Smooth muscle cell (in vitro differentiated cells): ENCODE measurements around the gene ADARB2. TPM values are rescaled to one million over a fixed set of nuclear protein-coding genes. Genes with fewer than 3 reads are reported as not detected.

Experiments used
- DNase-seq: peaks from one replicate; lab custom pipeline; 2025; ENCODE audit not compliant: unreplicated experiment; lab: John Stamatoyannopoulos, UW
- H2AFZ ChIP-seq: fragments of 200-600 bp; sonication (generic); 2 replicates; pipeline ENCODE4 v1.6.0; 2016; ENCODE audit warnings: antibody characterized with exemption, low read depth, mild to moderate bottlenecking
- H3F3A ChIP-seq: fragments of 200-600 bp; sonication (generic); 2 replicates; pipeline ENCODE4 v1.6.0; 2017; ENCODE audit warnings: antibody characterized with exemption, low read depth
- H3K27ac ChIP-seq: fragments of 200-600 bp; sonication (generic); 2 replicates; pipeline ENCODE4 v1.5.1; 2016; ENCODE audit warnings: low read depth, mild to moderate bottlenecking
- H3K27me3 ChIP-seq: fragments of 200-600 bp; sonication (generic); 2 replicates; pipeline ENCODE4 v1.6.1; 2016; ENCODE audit warnings: low read depth, mild to moderate bottlenecking
- H3K36me3 ChIP-seq: fragments of 200-600 bp; sonication (generic); 2 replicates; pipeline ENCODE4 v1.5.1; 2016; ENCODE audit warnings: low read depth
- H3K4me1 ChIP-seq: fragments of 200-600 bp; sonication (generic); 2 replicates; pipeline ENCODE4 v1.5.1; 2016; ENCODE audit warnings: low read depth
- H3K4me2 ChIP-seq: fragments of 200-600 bp; sonication (generic); 2 replicates; pipeline ENCODE4 v1.6.0; 2016; ENCODE audit warnings: mild to moderate bottlenecking
- H3K4me3 ChIP-seq: fragments of 200-600 bp; sonication (generic); 2 replicates; pipeline ENCODE4 v1.5.1; 2016; ENCODE audit warnings: mild to moderate bottlenecking
- H3K79me2 ChIP-seq: fragments of 200-600 bp; sonication (generic); 2 replicates; pipeline ENCODE4 v1.6.0; 2016; ENCODE audit warnings: low read depth, mild to moderate bottlenecking
- H3K9ac ChIP-seq: fragments of 200-600 bp; sonication (generic); 2 replicates; pipeline ENCODE4 v1.6.0; 2016; ENCODE audit warnings: low read depth
- H3K9me3 ChIP-seq: fragments of 200-600 bp; sonication (generic); replicated peaks from 2 replicates; pipeline ENCODE4 v1.5.1; 2016; ENCODE audit warnings: low read depth
- H4K20me1 ChIP-seq: fragments of 200-600 bp; sonication (generic); 2 replicates; pipeline ENCODE4 v1.6.0; 2016; ENCODE audit warnings: low read depth
- WGBS: methylation state at CpG from one replicate; pipeline ENCODE4 v1.1.7; 2016; ENCODE audit warnings: low lambda C conversion rate; 5-methylcytosine and 5-hydroxymethylcytosine counted together
- polyA plus RNA-seq: library from polyadenylated mRNA; unstranded; fragments of >200 nt; fragmentation: Nextera tagmentation; extraction: Ambion mirVana; gene quantifications from 2 replicates; pipeline ENCODE4 v1.2.1, GENCODE V29; 2016
- total RNA-seq: library from RNA; depleted of rRNA; stranded (reverse); fragments of >200 nt; gene quantifications from 2 replicates; pipeline ENCODE4 v1.2.3, GENCODE V29; 2014
- TF ChIP-seq, protein P1 (sequence below): fragments of 200-600 bp; sonication (generic); IDR thresholded peaks from 2 replicates; pipeline ENCODE4 v1.5.1; 2017; ENCODE audit warnings: borderline replicate concordance, mild to moderate bottlenecking, antibody characterized with exemption; ENCODE audit not compliant: insufficient read depth, poor library complexity, severe bottlenecking

The ADARB2 gene
- total and polyA plus RNA-seq, 2 experiments from 2014 or later = 0.13 to 0.39 TPM

- H3K79me2 ChIP-seq = no peaks in the 10 kb centered on the region
- TF ChIP-seq, protein P1, sequence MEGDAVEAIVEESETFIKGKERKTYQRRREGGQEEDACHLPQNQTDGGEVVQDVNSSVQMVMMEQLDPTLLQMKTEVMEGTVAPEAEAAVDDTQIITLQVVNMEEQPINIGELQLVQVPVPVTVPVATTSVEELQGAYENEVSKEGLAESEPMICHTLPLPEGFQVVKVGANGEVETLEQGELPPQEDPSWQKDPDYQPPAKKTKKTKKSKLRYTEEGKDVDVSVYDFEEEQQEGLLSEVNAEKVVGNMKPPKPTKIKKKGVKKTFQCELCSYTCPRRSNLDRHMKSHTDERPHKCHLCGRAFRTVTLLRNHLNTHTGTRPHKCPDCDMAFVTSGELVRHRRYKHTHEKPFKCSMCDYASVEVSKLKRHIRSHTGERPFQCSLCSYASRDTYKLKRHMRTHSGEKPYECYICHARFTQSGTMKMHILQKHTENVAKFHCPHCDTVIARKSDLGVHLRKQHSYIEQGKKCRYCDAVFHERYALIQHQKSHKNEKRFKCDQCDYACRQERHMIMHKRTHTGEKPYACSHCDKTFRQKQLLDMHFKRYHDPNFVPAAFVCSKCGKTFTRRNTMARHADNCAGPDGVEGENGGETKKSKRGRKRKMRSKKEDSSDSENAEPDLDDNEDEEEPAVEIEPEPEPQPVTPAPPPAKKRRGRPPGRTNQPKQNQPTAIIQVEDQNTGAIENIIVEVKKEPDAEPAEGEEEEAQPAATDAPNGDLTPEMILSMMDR = no peak
These were observed 192.4 kb downstream of the ADARB2 start for GRCh38 chr10:1544929-1545328.

DNA sequence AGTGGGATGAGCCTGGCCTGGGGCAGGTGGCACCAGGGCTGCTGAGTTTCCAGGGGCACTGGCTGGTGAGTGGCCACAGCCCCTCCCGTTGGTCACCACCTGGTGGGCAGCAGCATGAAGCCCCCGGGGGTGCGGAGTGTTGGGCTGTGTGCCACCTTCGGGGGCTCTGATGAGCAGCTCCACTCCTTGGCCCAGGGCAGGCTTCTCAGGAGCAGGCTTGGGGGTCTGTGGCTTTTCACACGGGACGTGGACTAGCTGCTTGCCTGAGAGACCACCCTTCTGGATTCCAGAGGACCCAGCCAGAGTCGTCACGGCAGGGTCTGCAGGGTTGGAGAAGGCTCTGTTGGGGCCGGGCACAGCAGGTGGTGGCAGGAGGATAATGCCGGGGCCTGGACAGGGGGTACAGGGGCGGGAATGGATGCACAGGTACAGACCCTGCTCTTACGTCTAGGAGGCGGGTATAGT, 193.1 kb downstream of the ADARB2 start:
- no peaks in the 10 kb centered on the region for H3F3A ChIP-seq
- no peaks in the 10 kb centered on the region for H3K27me3 ChIP-seq
- WGBS = 96% methylated on average over 13 of the region's 13 CpGs
- H3K4me3 ChIP-seq = no peak overlapping the region
- no peaks in the 10 kb centered on the region for H4K20me1 ChIP-seq
- TF ChIP-seq, protein P1 = no peak
- no peak overlapping the region for H3K27ac ChIP-seq
- no peaks in the 10 kb centered on the region for H3K36me3 ChIP-seq
- no peak overlapping the region for H3K4me2 ChIP-seq
- no peak for DNase-seq
- H2AFZ ChIP-seq = no peak overlapping the region
- no peaks in the 10 kb centered on the region for H3K4me1 ChIP-seq
- no peaks in the 10 kb centered on the region for H3K9me3 ChIP-seq
- no peaks in the 10 kb centered on the region for H3K79me2 ChIP-seq
- H3K9ac ChIP-seq = no peak overlapping the region

More at GRCh38 chr10:1544929-1545328, 192.4 kb downstream of the ADARB2 start:
- Histone ChIP-seq H3F3A (no peaks in the 10 kb centered on the region), H3K9me3 (no peaks in the 10 kb centered on the region), H3K4me2 (no peak overlapping the region), H2AFZ (no peak overlapping the region), H3K4me3 (no peak overlapping the region), H3K36me3 (no peaks in the 10 kb centered on the region), H3K9ac (no peak overlapping the region), H3K27me3 (no peaks in the 10 kb centered on the region), H3K4me1 (no peaks in the 10 kb centered on the region), H4K20me1 (no peaks in the 10 kb centered on the region), H3K27ac (no peak overlapping the region)
- 82% methylated on average over 2 of the region's 2 CpGs for WGBS
- no peak for DNase-seq

- H3K9me3 ChIP-seq = no peaks in the 10 kb centered on the region
- H3K4me2 ChIP-seq = no peak overlapping the region
- no peaks in the 10 kb centered on the region for H3K4me1 ChIP-seq
- no peak overlapping the region for H3K4me3 ChIP-seq
- TF ChIP-seq, protein P1 = no peak
- no peaks in the 10 kb centered on the region for H3K27me3 ChIP-seq
- no peak for DNase-seq
- H4K20me1 ChIP-seq = no peaks in the 10 kb centered on the region
- 82% methylated on average over 11 of the region's 11 CpGs for WGBS
- no peaks in the 10 kb centered on the region for H3F3A ChIP-seq
- no peak overlapping the region for H3K27ac ChIP-seq
- no peaks in the 10 kb centered on the region for H3K79me2 ChIP-seq
- no peak overlapping the region for H2AFZ ChIP-seq
- no peak overlapping the region for H3K9ac ChIP-seq
- no peaks in the 10 kb centered on the region for H3K36me3 ChIP-seq
These were observed 193.7 kb downstream of the ADARB2 start for GRCh38 chr10:1543596-1543995.

DNA sequence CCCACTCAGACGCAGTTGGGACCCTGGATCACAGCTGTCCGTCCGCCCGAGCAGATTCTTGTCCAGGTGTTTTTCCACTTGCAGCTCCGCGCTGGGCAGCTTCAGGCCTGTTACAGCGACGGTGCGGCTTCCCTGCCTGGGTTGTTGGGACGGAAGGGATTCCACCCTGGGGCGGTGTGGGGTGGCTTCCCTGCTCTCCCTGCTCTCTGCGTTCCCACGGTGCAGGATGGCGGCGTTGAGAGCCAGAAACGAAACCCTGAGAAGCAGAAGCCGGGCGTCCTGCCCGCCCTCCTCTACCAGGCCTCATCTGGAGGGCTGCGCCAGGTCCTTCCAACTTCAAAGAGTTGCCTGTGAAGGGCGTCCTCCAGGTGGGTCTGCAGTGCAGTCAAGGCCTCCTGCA, 194.4 kb downstream of the ADARB2 start:
- Histone ChIP-seq H3K4me2 (no peak overlapping the region), H3K4me1 (no peaks in the 10 kb centered on the region), H3K36me3 (no peaks in the 10 kb centered on the region), H4K20me1 (no peaks in the 10 kb centered on the region), H3K27ac (no peak overlapping the region), H3K27me3 (no peaks in the 10 kb centered on the region), H3K9ac (no peak overlapping the region), H2AFZ (no peak overlapping the region), H3K79me2 (no peaks in the 10 kb centered on the region), H3K9me3 (no peaks in the 10 kb centered on the region), H3K4me3 (no peak overlapping the region), H3F3A (no peaks in the 10 kb centered on the region)
- WGBS = 95% methylated on average over 21 of the region's 21 CpGs
- no peak for DNase-seq
- TF ChIP-seq, protein P1 = no peak
